HG03139 (cell line): ENCODE data around the gene SAPCD2.
"Not testable (repeated sequence)": the region's sequence is repeated elsewhere in the genome, so short reads cannot be mapped to it uniquely, and the experiment has no call there.

Experiments
- ATAC-seq: cut with Tn5 transposase; IDR thresholded peaks from one replicate; pipeline ENCODE4 v1.9.1; 2021; ENCODE audit not compliant: unreplicated experiment

Gene SAPCD2, protein sequence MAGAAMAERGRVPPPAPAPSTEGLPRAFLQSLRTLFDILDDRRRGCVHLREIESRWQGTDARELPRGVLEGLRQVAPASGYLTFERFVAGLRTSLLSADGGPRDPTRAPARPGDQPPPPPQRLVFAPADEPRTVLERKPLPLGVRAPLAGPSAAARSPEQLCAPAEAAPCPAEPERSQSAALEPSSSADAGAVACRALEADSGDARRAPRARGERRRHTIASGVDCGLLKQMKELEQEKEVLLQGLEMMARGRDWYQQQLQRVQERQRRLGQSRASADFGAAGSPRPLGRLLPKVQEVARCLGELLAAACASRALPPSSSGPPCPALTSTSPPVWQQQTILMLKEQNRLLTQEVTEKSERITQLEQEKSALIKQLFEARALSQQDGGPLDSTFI

DNA sequence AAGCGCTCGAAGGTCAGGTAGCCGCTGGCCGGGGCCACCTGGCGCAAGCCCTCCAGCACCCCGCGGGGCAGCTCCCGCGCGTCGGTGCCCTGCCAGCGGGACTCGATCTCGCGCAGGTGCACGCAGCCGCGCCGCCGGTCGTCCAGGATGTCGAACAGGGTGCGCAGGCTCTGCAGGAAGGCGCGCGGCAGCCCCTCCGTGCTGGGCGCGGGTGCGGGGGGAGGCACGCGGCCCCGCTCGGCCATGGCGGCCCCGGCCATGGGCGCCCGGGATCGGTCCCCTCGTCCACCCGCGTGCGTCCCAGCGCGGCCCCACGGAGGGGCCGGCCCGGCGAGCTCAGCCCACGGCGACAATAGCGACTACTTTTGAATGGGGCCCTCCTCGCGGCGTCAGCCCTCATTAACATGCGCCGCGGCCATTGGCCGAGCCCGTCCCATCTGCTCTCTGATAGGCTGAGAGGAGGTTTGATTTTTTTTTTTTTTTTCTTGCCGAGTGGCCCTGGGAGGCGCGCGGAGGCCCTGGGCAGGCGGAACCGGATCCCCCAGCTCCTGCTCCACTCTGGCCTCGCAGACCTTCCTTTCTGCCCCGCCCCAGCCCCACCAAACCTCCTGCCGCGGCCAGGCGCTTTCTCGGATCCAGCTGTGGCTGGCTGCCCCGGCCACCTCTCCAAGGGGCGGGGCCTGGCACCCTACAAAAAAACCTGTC is at the start of gene SAPCD2:
Gene SAPCD2 (minus strand): TSS at position 357 of the 705 bp plus-strand sequence. CDS start 97 bp downstream, at position 260.
- peak; percentile 62 for ATAC-seq

DNA sequence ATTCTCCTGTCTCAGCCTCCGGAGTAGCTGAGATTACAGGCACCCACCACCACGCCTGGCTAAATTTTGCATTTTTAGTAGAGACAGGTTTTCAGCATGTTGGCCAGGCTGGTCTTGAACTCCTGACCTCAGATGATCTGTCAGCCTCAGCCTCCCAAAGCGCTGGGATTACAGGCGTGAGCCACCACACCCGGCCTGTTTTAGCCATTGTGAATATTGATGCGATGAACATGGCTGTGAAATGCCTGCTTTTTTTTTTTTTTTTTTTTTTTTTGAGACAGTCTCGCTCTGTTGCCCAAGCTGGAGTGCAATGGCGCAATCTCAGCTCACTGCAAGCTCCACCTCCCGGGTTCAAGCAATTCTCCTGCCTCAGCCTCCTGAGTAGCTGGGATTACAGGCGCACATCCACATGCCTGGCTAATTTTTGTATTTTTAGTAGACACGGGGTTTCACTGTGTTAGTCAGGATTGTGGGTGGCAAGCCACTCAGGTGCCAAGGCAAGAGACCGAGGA is 47.8 kb upstream of the SAPCD2 start:
- ATAC-seq: not testable (repeated sequence)

DNA sequence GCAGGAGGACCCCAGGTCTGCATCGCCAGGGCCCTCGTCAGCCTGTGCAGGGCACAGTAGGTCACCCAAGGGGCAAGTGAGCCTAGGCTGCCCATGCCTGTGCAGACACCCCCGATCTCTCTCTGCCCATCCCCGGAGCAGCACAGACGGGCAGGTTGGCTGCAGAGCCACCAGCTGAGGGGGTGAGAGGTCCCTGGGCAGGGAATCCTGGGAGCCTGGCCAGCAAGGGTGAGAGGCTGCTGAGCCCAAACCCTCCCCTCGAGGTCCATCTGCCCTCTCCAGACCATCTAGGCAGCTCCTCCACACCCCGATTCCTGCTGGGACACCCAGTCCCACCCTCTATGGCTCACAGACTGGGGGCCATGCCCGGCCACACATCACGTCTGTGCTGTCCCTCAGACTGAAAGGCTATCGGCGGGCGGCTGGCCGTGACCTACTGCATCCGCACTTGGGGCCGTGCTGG is 46.9 kb upstream of the SAPCD2 start:
- no peak for ATAC-seq

DNA sequence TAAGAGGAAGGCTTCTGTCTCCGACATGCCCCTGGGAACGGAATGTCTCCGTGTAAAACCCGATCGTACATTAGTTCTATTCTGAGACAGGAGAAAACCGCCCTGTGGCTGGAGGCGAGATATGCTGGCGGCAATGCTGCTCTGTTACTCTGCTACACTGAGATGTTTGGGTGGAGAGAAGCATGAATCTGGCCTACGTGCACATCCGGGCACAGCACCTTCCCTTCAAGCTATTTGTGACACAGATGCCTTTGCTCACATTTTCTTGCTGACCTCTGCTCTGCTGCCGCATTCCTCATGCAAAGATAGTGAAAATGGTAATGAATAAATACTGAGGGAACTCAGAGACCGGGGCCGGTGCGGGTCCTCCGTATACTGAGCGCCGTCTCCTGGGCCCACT is 46.4 kb upstream of the SAPCD2 start:
- no peak for ATAC-seq

DNA sequence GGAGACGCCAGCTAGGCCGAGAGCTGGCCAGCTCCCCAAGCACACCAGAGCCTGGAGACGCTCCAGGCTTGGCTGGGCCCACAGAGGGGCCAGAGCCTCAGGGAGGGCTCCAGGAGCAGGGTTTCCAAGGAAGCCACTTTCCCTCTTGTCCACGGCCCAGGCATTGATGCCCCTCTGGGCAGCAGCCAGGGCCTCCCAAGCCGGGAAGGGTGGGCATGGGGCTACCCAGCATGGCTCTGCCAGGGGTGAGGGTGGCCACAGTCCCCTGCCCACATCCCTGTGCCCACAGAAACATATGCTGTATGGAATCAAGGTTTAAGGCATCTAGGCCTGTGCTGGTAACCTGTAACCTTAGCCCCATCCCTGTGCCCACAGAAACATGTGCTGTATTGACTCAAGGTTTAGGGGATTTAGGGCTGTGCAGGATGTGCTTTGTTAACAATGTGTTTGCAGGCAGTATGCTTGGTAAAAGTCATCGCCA is 45.7 kb upstream of the SAPCD2 start:
- ATAC-seq: no peak

DNA sequence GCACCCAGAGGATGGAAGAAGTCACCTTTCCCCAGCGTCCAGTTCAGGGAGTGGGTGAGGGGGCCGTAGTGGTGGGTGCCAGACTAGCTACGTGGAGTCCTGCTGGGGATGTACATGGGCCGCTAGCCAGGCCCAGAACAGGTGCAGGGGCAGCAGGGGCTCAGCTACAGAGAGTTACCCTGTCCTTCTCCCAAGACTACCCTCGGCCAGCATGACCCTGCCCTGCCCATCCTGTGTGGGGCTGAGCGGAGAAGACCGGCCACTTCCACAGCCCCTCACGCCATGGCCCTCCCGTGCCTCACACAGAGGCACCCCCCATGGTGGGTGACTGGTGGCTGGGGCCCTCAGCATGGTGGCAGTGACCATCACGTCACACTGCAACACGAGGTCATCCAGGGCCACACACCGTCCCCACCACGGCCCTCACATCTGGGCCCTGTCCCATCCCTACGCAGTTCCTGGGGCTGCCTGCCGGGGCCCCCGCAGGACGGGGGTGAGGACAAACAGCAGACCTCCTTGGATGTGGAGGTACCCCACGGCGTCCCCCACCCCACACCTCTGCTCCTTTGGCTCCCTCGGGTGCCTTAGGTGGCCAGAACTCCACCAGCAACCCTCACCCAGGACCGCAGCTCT is 45.2 kb upstream of the SAPCD2 start:
- ATAC-seq: no peak

DNA sequence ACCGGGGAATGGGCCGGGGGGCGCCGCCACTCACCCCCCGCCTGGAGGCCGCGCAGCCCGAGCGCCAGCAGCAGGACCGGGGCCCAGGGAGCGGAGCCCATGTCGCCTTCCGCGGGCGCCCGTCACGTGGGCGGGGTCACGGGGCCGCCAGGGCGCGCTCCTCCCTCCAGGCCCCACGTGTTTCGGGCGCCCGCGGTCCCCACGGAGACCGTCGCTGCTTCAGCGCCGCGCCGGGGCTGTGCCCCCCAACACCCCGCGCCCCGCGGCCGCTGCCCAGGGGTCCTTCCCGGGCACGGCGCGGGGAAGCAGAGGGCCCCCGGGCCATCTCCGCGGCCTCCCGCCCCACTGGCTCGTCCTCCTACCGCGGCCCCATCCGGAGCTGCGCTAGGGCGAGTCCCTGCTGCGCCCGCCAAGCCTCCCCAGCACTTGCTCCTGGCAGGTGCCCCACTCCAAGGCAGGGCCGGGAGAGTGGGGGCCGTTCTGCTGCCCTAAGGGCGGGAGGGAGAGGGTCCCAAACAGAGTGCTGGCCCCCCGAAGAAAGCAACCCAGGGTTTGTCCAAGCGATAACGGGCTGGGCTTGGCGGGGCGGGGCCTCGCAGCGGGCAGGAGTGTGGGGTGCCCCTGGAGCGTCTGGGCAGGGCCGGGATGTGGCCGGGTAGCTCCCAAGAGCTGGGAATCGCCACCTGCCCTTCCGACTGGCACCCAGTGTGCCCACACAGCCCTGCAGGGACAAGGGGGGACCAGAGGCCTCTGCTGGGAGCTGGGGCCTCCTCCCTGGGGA is 44.4 kb upstream of the SAPCD2 start, which contains the start of gene DPP7:
Gene DPP7 (minus strand): TSS at position 121 of the 781 bp plus-strand sequence. CDS start 20 bp downstream, at position 101.
- peak; percentile 64 for ATAC-seq

DNA sequence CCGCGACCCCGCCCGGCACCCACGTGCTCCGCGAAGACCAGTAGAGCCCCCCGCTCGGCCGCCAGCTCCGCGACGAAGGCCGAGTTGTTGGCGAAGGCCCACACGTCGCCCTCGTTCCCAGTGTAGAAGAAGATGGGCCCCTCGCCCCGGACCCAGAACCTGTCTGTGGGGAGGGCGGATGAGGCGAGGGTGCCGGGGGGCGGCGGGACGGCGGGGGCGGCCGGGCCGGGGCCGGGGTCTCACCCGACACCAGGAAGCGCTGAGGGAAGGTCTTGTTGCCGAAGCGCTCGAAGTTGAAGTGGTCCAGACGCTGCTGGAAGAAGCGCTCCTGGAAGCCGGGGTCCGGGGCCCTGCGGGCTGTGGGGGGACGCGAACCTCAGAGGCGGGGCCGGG is 43.9 kb upstream of the SAPCD2 start:
- ATAC-seq: no peak

DNA sequence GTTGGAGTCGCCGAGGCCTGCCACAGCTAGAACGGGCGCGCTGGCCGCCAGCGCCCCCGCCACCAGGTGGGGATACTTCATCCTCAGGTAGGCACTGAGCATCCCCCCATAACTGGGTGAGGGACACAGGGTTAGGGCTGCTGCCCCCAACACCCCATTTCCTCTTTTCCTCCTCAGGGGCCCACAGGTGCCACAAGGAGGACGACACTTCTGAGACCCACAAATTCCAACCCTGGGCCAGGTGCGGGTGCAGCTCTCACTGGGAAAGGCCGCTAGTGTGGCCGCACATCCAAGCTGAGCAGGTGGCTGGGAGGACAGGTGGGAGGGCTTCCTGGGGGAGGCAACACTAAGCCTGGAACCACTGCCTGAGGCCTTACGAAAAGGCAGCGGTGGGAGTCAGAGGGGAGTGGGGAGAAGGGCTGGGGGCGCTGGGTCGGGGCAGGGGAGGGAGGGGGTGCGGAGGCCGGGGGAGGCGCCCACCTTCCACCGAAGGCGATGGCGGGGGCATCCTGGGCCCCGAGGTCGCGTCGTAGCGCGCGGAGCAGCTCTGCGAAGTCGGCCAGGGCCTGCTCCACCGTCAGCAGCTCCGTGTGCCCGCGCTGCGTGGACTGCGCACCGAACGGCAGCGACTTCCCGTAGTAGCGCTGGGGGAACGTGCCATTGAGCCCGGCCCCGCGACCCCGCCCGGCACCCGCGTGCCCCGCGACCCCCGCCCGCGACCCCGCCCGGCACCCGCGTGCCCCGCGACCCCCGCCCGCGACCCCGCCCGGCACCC is 43.2 kb upstream of the SAPCD2 start:
- ATAC-seq: no peak

DNA sequence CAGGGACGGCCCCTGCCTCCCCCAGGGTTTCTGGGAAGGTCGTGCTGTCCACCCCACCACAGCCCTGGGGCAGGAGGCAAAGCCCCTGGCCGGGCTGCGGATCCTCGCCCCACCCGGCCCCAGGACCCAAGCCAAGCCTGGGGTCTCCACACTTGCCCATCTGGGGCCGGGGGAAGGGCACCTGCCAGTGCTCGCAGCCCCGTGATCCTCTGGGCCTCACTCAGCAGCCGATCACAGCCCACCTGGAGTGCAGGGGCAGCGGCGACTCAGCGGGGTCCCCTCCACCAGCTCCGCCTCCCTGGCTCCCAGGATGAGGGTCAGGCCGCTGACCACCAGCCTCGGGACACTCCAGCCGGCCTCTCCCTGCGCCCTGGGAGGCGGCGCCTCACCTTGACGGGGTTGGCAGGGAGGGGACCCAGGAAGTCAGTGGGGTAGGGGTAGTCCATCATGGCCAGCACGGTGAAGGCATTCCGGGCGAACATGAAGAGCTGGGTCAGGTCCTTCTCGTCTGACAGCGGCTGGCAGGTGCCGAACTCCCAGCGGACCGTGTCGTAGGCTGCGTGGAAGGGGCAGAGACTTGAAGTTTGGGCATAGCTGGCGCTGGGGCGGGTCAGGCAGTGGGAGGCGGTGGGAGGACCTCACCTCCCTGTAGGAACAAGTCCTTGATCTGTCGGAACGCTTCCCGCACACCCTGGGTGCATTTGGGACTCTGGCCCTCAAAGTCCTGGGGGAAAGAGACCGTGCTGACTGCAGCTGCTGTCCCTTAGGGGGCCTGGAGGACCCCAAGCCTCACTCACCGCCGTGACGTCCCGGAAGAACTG is 42.4 kb upstream of the SAPCD2 start:
- no peak for ATAC-seq

DNA sequence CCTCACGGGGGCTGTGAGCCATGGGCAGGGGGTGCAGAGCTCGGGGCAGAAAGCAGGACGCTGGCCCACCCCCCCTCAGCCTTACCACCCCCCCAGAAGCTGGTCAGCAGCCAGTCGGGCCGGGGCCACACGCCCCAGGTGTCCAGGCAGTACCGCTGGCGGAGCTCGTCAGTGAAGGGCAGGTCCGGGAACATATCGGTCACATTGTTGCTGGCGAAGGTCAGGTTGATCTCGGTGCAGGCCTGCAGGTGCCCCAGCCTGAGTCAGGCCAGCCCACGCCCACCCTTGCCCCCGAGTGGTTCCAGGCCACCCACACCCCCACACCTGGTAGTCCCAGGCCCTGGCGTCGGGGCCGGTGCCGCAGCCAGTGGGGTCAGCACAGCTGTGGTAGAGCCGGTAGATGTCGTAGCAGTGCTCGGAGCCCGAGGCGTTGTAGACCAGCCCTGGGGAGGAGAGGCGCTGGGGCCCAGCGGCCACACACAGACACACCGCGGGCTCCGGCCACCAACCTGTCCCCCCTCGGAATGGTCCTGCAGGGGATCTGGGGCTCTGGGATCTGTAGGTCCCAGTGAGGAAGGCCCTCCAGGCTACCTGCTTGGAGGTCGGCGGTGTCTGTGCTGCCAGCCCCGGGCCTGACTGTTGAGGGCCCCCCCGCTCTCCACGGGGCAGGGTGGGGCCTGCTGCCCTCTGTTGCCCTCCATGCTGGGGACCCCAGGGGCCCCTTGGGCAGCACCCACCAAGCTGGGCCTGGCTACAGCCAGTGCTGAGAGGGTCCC is 41.6 kb upstream of the SAPCD2 start:
- ATAC-seq: no peak

DNA sequence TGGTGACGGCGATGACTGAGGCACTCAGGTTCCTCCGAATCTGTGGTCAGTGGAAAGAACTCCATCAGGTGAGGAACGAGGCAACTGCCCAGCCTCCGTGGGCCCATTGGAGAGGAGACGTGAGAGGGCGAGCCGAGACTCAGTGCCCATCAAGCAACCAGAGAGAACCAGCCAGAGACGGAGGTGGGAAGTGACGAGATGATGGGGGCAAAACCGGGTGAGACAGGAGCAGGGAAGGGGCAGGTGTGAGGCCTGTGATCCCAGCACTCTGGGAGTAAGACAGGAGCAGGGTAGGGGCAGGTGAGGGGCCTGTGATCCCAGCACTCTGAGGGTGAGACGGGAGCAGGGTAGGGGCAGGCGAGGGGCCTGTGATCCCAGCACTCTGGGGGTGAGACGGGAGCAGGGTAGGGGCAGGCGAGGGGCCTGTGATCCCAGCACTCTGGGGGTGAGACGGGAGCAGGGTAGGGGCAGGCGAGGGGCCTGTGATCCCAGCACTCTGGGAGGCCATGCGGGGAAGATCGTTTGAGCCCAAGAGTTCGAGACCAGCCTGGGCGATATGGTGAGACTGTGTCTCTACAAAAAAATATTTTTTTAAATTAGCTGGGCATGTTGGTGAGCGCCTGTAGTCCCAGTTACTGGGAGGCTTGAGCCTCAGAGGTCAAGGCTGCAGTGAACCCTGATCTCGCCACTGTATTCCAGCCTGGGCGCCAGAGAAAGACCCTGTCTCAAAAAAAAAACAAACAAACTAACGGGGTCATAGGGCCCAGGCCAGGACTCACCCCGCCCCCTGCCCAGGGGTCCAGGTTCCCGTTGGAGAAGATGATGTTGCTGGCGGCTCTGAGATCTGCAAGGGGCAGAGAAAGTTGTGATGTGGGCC is 40.8 kb upstream of the SAPCD2 start:
- no peak for ATAC-seq

DNA sequence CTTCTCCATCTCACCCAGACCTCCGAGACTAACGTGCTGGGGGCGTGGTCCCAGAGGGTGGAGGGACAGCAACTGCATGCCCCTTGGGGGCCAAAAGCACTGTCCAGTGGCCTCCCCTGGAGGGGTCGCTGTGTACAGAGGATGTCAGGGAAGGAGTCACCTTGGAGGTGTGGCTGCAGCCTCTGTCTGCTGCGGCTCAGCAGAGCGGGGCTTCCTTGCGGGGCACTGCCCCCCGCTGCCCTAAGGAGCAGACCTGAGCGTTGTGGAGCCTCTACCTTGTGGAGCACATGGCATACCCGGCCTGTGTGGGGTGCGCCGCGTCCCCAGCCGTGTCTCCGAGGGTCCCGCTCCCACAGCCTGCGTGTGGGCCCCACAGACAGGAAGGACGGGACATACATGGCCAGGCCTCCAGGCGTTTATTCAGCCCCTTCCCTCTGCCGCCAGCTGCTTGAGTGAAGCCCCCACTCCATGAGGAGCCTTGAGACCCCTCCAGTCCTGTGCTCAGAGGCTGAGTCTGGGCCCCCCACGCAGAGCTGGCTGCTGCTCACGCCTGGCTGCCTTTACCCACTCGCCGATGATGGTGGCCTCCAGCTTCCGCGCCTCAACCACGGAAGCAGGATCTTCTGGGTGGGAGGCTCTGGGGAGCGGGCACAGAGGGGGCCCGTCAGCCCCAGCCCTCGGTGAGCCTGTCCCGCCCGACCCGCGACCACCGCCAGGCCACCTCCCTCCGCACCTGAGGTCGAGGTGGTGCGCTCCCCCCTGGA is 40.0 kb upstream of the SAPCD2 start:
- ATAC-seq: no peak

DNA sequence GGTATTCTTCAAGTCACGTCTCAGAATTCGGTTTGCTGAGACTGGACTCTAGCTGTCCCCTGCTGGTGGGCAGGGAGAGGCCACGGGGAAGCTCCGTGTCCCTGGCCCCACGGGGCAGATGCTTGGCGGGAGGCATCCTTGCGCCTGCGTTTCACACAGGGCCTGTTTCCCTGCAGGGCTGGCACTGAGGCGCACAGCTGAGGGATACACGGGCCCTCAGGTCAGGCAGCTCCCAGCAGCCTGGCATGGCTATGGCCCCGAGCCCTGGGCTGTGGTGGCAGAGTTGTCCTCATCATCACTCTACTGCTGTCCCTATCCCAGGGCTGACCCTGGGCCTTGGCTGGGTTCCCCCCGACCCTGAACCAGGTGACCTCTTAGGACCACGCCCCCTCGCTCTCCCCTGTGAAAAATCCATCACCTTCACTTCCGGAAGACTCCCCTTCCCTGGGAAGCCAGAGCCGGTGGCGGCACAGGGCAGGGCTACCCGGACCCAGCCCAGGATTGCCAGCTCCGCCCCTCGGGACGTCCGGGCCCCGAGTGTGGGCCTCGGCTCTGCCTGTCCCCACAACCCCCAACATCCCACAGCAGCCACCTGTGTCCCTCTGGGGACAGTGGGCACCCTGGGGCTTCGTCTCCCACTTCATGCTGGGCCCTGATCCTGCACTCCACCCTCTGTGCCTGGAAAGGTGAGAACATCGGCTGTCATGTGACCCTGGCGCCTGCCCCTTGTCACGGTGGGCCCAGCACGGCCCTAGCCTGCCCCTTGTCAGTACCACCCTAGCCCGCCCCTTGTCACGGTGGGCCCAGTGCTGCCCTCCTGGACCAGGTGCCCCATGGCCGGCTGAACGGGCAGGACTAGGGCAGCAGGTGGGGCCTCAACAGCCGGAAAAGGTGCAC is 39.1 kb upstream of the SAPCD2 start:
- ATAC-seq: no peak

DNA sequence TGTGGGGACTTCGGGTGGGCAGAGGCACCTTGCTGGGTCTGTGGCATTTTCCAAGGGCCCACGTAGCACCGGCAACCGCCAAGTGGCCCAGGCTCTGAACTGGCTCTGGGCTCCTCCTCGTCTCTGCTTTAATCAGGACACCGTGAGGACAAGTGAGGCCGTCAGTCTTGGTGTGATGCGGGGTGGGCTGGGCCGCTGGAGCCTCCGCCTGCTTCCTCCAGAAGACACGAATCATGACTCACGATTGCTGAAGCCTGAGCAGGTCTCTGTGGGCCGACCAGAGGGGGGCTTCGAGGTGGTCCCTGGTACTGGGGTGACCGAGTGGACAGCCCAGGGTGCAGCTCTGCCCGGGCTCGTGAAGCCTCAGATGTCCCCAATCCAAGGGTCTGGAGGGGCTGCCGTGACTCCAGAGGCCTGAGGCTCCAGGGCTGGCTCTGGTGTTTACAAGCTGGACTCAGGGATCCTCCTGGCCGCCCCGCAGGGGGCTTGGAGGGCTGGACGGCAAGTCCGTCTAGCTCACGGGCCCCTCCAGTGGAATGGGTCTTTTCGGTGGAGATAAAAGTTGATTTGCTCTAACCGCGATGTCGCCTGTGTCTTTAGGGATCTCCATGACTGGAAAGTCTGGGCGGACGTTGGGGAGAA is 38.4 kb upstream of the SAPCD2 start:
- no peak for ATAC-seq
